Measurements from ENCODE around the gene TACR1.

DNA sequence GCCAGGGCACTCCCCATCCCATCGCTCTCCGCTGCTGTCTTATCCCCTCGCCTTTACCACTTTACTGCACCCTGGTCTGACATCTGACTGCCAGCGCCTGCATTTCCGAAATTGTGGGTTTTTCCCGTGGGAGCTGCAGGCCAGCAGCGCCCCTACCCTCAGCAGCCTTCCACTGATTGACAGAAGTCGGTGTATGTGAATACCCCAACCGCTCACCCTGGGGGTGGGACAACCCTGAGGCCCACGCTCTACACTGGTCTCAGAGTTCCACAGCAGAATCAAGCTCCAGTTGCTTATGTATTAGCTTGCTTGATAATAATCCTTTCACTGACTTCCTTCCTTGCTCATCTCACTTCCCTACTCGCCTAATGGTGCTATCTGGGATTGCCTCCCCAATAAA, 178.8 kb downstream of the TACR1 start:
- TF ChIP-seq, protein P1, sequence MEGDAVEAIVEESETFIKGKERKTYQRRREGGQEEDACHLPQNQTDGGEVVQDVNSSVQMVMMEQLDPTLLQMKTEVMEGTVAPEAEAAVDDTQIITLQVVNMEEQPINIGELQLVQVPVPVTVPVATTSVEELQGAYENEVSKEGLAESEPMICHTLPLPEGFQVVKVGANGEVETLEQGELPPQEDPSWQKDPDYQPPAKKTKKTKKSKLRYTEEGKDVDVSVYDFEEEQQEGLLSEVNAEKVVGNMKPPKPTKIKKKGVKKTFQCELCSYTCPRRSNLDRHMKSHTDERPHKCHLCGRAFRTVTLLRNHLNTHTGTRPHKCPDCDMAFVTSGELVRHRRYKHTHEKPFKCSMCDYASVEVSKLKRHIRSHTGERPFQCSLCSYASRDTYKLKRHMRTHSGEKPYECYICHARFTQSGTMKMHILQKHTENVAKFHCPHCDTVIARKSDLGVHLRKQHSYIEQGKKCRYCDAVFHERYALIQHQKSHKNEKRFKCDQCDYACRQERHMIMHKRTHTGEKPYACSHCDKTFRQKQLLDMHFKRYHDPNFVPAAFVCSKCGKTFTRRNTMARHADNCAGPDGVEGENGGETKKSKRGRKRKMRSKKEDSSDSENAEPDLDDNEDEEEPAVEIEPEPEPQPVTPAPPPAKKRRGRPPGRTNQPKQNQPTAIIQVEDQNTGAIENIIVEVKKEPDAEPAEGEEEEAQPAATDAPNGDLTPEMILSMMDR (IDR thresholded peaks at IDR 0.05 in 2 of 3, conservative IDR thresholded peaks at IDR 0.05 in 1 of 3; ENCODE audit: borderline replicate concordance in 1 of 3, insufficient read depth in 1 of 3, low read depth in 2 of 3, low read length in 2 of 3), result no peak
- no peak for TF ChIP-seq TCF7L2 (IDR thresholded peaks at IDR 0.05; ENCODE audit: borderline replicate concordance, extremely low read depth, insufficient read depth, insufficient read length)
- no peak for TF ChIP-seq ZFX (IDR thresholded peaks at IDR 0.05)
- TF ChIP-seq POLR2AphosphoS5 (IDR thresholded peaks at IDR 0.05; ENCODE audit: low read depth, low read length), result no peak
- no peak for TF ChIP-seq EZH2 (IDR thresholded peaks at IDR 0.05)
- TF ChIP-seq, protein P2, sequence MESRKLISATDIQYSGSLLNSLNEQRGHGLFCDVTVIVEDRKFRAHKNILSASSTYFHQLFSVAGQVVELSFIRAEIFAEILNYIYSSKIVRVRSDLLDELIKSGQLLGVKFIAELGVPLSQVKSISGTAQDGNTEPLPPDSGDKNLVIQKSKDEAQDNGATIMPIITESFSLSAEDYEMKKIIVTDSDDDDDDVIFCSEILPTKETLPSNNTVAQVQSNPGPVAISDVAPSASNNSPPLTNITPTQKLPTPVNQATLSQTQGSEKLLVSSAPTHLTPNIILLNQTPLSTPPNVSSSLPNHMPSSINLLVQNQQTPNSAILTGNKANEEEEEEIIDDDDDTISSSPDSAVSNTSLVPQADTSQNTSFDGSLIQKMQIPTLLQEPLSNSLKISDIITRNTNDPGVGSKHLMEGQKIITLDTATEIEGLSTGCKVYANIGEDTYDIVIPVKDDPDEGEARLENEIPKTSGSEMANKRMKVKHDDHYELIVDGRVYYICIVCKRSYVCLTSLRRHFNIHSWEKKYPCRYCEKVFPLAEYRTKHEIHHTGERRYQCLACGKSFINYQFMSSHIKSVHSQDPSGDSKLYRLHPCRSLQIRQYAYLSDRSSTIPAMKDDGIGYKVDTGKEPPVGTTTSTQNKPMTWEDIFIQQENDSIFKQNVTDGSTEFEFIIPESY (IDR thresholded peaks at IDR 0.05; ENCODE audit: extremely low read depth, insufficient replicate concordance, low read length), result no peak
- TF ChIP-seq, protein P3, sequence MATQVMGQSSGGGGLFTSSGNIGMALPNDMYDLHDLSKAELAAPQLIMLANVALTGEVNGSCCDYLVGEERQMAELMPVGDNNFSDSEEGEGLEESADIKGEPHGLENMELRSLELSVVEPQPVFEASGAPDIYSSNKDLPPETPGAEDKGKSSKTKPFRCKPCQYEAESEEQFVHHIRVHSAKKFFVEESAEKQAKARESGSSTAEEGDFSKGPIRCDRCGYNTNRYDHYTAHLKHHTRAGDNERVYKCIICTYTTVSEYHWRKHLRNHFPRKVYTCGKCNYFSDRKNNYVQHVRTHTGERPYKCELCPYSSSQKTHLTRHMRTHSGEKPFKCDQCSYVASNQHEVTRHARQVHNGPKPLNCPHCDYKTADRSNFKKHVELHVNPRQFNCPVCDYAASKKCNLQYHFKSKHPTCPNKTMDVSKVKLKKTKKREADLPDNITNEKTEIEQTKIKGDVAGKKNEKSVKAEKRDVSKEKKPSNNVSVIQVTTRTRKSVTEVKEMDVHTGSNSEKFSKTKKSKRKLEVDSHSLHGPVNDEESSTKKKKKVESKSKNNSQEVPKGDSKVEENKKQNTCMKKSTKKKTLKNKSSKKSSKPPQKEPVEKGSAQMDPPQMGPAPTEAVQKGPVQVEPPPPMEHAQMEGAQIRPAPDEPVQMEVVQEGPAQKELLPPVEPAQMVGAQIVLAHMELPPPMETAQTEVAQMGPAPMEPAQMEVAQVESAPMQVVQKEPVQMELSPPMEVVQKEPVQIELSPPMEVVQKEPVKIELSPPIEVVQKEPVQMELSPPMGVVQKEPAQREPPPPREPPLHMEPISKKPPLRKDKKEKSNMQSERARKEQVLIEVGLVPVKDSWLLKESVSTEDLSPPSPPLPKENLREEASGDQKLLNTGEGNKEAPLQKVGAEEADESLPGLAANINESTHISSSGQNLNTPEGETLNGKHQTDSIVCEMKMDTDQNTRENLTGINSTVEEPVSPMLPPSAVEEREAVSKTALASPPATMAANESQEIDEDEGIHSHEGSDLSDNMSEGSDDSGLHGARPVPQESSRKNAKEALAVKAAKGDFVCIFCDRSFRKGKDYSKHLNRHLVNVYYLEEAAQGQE (IDR thresholded peaks at IDR 0.05; ENCODE audit: low read depth), result no peak
- TF ChIP-seq ZNF274 (IDR thresholded peaks at IDR 0.05; ENCODE audit: low read depth, low read length), result no peak
- TF ChIP-seq CEBPB (IDR thresholded peaks at IDR 0.05; ENCODE audit: low read depth), result no peak
- no peak for TF ChIP-seq POLR2A (IDR thresholded peaks at IDR 0.05; ENCODE audit: borderline replicate concordance, extremely low read depth, insufficient read depth, insufficient read length)
- no peak for TF ChIP-seq YY1 (IDR thresholded peaks at IDR 0.05; ENCODE audit: extremely low read depth, insufficient replicate concordance, low read depth, low read length)
- TF ChIP-seq ELF1 (IDR thresholded peaks at IDR 0.05; ENCODE audit: borderline replicate concordance, low read depth), result no peak
- TF ChIP-seq, protein P4, sequence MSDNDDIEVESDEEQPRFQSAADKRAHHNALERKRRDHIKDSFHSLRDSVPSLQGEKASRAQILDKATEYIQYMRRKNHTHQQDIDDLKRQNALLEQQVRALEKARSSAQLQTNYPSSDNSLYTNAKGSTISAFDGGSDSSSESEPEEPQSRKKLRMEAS (IDR thresholded peaks at IDR 0.05), result no peak

Measured in HCT116 (cell line).